HG02763 (cell line): ENCODE results near the gene GBA3.

ENCODE experiments used
- ATAC-seq: cut with Tn5 transposase; IDR thresholded peaks from one replicate; pipeline ENCODE4 v1.9.1; 2021; ENCODE audit warnings: mild to moderate bottlenecking, moderate library complexity; ENCODE audit not compliant: unreplicated experiment

Gene GBA3

GRCh38 chr4:22778547-22779163 lies 85.9 kb downstream of the GBA3 start:
- no peak for ATAC-seq

- ATAC-seq = no peak
These were observed 87.6 kb downstream of the GBA3 start for GRCh38 chr4:22780317-22780716.

- no peak for ATAC-seq
These were observed 88.1 kb downstream of the GBA3 start for GRCh38 chr4:22780797-22781196.

GRCh38 chr4:22787753-22788375 lies 95.1 kb downstream of the GBA3 start:
- ATAC-seq = no peak

GRCh38 chr4:22790631-22791030 lies 97.9 kb downstream of the GBA3 start:
- no peak for ATAC-seq

- ATAC-seq = no peak
These were observed 102.0 kb downstream of the GBA3 start for GRCh38 chr4:22794732-22795131.

GRCh38 chr4:22801391-22801790 lies 108.7 kb downstream of the GBA3 start:
- no peak for ATAC-seq

- ATAC-seq = no peak
These were observed 110.1 kb downstream of the GBA3 start for GRCh38 chr4:22802876-22803275.

GRCh38 chr4:22803512-22803911 lies 110.8 kb downstream of the GBA3 start:
- ATAC-seq = no peak

GRCh38 chr4:22814906-22815305 lies 122.2 kb downstream of the GBA3 start:
- no peak for ATAC-seq

- no peak for ATAC-seq
These were observed 131.4 kb downstream of the GBA3 start for GRCh38 chr4:22824091-22824490.

- ATAC-seq = no peak
These were observed 149.8 kb downstream of the GBA3 start for GRCh38 chr4:22842360-22843018.

GRCh38 chr4:22848332-22848731 lies 155.6 kb downstream of the GBA3 start:
- no peak for ATAC-seq

GRCh38 chr4:22850055-22850454 lies 157.3 kb downstream of the GBA3 start:
- ATAC-seq = no peak

GRCh38 chr4:22850630-22851029 lies 157.9 kb downstream of the GBA3 start:
- peak; percentile 94 for ATAC-seq

GRCh38 chr4:22857411-22857810 lies 164.7 kb downstream of the GBA3 start:
- ATAC-seq = no peak

GRCh38 chr4:22859318-22859717 lies 166.6 kb downstream of the GBA3 start:
- no peak for ATAC-seq
